Esophagus squamous epithelium (tissue), 4 donors: ENCODE results near the gene HDDC3.

Experiments used
- POLR2A ChIP-seq, 4 donors: fragments of 450-650 bp; IDR thresholded peaks; one replicate each; pipeline ENCODE4 v1.6.1; 2017; ENCODE audit warnings: antibody characterized with exemption in 4 of 4, mild to moderate bottlenecking in 4 of 4, moderate library complexity in 3 of 4
- TF ChIP-seq, protein P1 (sequence below), 6 experiments: fragments of 450-650 bp in 4 of 6; fragments of 200-600 bp in 2 of 6; sonication (generic) in 2 of 6; IDR thresholded peaks; one replicate each; pipeline ENCODE4 v1.5.1; 2016 to 2019; ENCODE audit warnings: antibody characterized with exemption in 6 of 6, mild to moderate bottlenecking in 4 of 6, moderate library complexity in 4 of 6

DNA sequence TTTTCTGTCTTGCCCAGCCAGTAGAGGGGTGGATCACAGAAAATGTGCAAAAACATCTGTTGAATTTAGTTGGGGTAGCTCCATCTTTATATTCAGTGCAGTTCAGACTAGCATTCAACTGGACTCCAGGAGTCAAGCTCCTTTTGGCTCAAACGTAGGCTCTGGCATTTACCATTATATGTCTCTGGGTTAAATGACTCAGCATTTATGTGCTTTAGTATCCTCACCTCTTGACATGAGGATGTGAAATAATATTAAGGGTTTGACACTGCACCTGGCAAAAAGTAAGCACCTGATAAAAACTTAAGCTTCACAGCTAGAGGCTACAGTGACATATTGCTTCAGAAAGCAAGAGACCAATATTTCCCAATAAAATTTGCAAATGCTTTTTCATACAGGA lies 47.2 kb upstream of the HDDC3 start:
- TF ChIP-seq, protein P1, sequence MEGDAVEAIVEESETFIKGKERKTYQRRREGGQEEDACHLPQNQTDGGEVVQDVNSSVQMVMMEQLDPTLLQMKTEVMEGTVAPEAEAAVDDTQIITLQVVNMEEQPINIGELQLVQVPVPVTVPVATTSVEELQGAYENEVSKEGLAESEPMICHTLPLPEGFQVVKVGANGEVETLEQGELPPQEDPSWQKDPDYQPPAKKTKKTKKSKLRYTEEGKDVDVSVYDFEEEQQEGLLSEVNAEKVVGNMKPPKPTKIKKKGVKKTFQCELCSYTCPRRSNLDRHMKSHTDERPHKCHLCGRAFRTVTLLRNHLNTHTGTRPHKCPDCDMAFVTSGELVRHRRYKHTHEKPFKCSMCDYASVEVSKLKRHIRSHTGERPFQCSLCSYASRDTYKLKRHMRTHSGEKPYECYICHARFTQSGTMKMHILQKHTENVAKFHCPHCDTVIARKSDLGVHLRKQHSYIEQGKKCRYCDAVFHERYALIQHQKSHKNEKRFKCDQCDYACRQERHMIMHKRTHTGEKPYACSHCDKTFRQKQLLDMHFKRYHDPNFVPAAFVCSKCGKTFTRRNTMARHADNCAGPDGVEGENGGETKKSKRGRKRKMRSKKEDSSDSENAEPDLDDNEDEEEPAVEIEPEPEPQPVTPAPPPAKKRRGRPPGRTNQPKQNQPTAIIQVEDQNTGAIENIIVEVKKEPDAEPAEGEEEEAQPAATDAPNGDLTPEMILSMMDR (IDR thresholded peaks at IDR 0.05), result no peak
- TF ChIP-seq POLR2A (IDR thresholded peaks at IDR 0.05), result no peak
